Duodenal mucosa (tissue), 2 donors: Measurements from ENCODE around the gene NOXRED1.
A peak's percentile ranks its signal among the peaks of the same experiment; 100 is the strongest.
"Not testable (repeated sequence)": the region's sequence is repeated elsewhere in the genome, so short reads cannot be mapped to it uniquely, and the experiment has no call there.

ENCODE experiments used
- H3K27ac ChIP-seq: one replicate; pipeline ENCODE4 v1.7.0; 2013; ENCODE audit warnings: low read depth, low read length
- H3K27me3 ChIP-seq, 2 donors: one replicate each; pipeline ENCODE4 v1.7.0; 2013; ENCODE audit warnings: low read length in 2 of 2, control low read depth in 1 of 2; ENCODE audit not compliant: insufficient read depth in 2 of 2, control insufficient read depth in 1 of 2
- H3K36me3 ChIP-seq, 2 donors: one replicate each; pipeline ENCODE4 v1.7.0; 2013; ENCODE audit warnings: low read length in 2 of 2, control low read depth in 1 of 2; ENCODE audit not compliant: insufficient read depth in 2 of 2, control insufficient read depth in 1 of 2
- H3K4me1 ChIP-seq, 2 donors: one replicate each; pipeline ENCODE4 v1.7.0; 2013; ENCODE audit warnings: low read length in 2 of 2, control low read depth in 1 of 2; ENCODE audit not compliant: insufficient read depth in 2 of 2, control insufficient read depth in 1 of 2
- H3K4me3 ChIP-seq, 2 donors: one replicate each; pipeline ENCODE4 v1.7.0; 2013; ENCODE audit warnings: low read length in 2 of 2, low read depth in 1 of 2
- H3K9ac ChIP-seq, 2 donors: one replicate each; pipeline ENCODE4 v1.7.0; 2013; ENCODE audit warnings: low read length in 2 of 2, low read depth in 1 of 2
- H3K9me3 ChIP-seq, 2 donors: one replicate each; pipeline ENCODE4 v1.7.0; 2013; ENCODE audit warnings: low read length in 2 of 2, control low read depth in 1 of 2; ENCODE audit not compliant: control insufficient read depth in 1 of 2

Gene NOXRED1

GRCh38 chr14:77415403-77416030, 7.8 kb downstream of the NOXRED1 start:
- H3K9ac ChIP-seq, H3K4me3 ChIP-seq, H3K27ac ChIP-seq, H3K36me3 ChIP-seq, H3K9me3 ChIP-seq, H3K27me3 ChIP-seq, H3K4me1 ChIP-seq: not testable (repeated sequence)

DNA sequence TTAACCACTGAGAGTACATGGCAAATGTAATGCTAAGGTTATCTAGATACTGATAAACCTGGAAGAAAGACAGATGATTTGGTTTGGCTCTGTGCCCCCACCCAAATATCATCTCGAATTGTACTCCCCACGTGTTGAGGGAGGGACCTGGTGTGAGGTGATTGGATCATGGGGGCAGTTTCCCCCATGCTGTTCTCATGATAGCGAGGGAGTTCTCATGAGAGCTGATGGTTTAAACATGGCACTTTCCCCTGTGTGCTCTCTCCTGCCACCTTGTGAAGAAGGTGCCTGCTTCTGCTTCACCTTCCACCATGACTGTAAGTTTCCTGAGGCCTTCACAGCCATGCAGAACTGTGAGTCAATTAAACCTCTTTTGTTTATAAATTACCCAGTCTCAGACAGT, 14.2 kb downstream of the NOXRED1 start:
- Histone ChIP-seq H3K27ac (no peak overlapping the region), H3K4me3 (no peak overlapping the region)

GRCh38 chr14:77407158-77407557, 16.2 kb downstream of the NOXRED1 start:
- H3K4me3 ChIP-seq, result no peak overlapping the region
- H3K27me3 ChIP-seq, result no peaks in the 10 kb centered on the region
- H3K36me3 ChIP-seq, result no peaks in the 10 kb centered on the region
- H3K27ac ChIP-seq, result no peak overlapping the region
- H3K4me1 ChIP-seq, result no peaks in the 10 kb centered on the region
- no peak overlapping the region for H3K9ac ChIP-seq
- no peaks in the 10 kb centered on the region for H3K9me3 ChIP-seq

More for the DNA sequence above, 14.2 kb downstream of the NOXRED1 start:
- Histone ChIP-seq H3K9ac (no peak overlapping the region), H3K36me3 (no peaks in the 10 kb centered on the region), H3K27me3 (no peaks in the 10 kb centered on the region), H3K9me3 (no peaks in the 10 kb centered on the region), H3K4me1 (no peaks in the 10 kb centered on the region)

GRCh38 chr14:77406718-77407117, 16.6 kb downstream of the NOXRED1 start:
- H3K9me3 ChIP-seq, result no peaks in the 10 kb centered on the region
- H3K9ac ChIP-seq, result no peak overlapping the region
- no peaks in the 10 kb centered on the region for H3K27me3 ChIP-seq
- H3K36me3 ChIP-seq, result no peaks in the 10 kb centered on the region
- no peak overlapping the region for H3K27ac ChIP-seq
- no peak overlapping the region for H3K4me3 ChIP-seq
- H3K4me1 ChIP-seq, result no peaks in the 10 kb centered on the region

DNA sequence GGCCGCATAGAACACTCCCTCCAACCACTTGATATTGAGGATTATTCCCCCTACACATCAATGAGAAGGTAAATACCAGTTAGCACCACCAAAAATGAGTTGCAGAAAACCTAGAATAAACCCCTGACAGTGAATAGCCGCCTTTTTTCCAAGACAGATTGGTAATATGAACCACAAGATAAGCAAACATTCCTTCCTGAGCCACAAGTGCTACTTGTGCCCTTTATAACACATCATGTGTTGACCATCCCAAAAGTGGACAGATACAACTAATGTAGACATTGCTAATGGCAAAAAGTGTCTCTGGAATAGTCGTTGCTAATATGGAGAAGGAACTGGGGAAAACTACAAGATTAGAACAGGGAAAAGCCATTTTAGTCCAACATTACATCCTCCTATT, 17.2 kb downstream of the NOXRED1 start:
- no peaks in the 10 kb centered on the region for H3K4me1 ChIP-seq
- H3K36me3 ChIP-seq, result no peaks in the 10 kb centered on the region

GRCh38 chr14:77403768-77404167, 19.6 kb downstream of the NOXRED1 start:
- H3K27me3 ChIP-seq, result no peaks in the 10 kb centered on the region
- no peaks in the 10 kb centered on the region for H3K9me3 ChIP-seq
- H3K4me1 ChIP-seq, result no peaks in the 10 kb centered on the region
- no peak overlapping the region for H3K27ac ChIP-seq
- H3K4me3 ChIP-seq, result no peak overlapping the region
- no peak overlapping the region for H3K9ac ChIP-seq
- H3K36me3 ChIP-seq, result no peaks in the 10 kb centered on the region

More for the DNA sequence above, 17.2 kb downstream of the NOXRED1 start:
- Histone ChIP-seq H3K9ac (no peak overlapping the region), H3K27me3 (no peaks in the 10 kb centered on the region), H3K9me3 (no peaks in the 10 kb centered on the region), H3K27ac (no peak overlapping the region), H3K4me3 (no peak overlapping the region)

- no peak overlapping the region for H3K4me3 ChIP-seq
- no peaks in the 10 kb centered on the region for H3K4me1 ChIP-seq
- H3K9ac ChIP-seq, result no peak overlapping the region
- H3K27me3 ChIP-seq, result no peaks in the 10 kb centered on the region
- no peaks in the 10 kb centered on the region for H3K9me3 ChIP-seq
- no peak overlapping the region for H3K27ac ChIP-seq
- H3K36me3 ChIP-seq, result no peaks in the 10 kb centered on the region
Observed at GRCh38 chr14:77400216-77400615, 23.1 kb downstream of the NOXRED1 start.

GRCh38 chr14:77390188-77390587, 33.1 kb downstream of the NOXRED1 start:
- no peak overlapping the region for H3K4me3 ChIP-seq
- H3K4me1 ChIP-seq, result peaks cover 0 to 3% of the 10 kb centered on the region in 2 donors
- no peak overlapping the region for H3K27ac ChIP-seq
- H3K9me3 ChIP-seq, result no peaks in the 10 kb centered on the region
- no peak overlapping the region for H3K9ac ChIP-seq
- no peaks in the 10 kb centered on the region for H3K27me3 ChIP-seq
- H3K36me3 ChIP-seq, result no peaks in the 10 kb centered on the region

DNA sequence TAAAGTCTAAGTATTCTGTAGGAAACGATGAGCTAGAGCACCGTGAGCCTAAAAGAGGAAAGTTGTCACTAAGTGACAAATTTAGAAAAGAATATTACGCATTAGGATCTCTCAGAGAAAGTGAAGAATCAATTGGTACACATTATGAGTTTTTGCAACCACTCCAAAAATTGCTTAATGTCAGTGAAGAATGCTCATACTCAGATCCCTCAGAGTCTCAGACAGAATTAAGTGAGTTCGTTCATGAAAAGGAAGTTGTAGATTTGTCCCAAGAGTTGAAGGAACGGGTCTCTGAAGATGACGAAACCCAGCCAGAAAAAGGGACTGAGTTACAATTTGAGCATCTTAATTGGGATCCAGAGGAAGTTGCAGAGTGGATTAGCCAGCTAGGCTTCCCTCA, 44.6 kb downstream of the NOXRED1 start:
- Histone ChIP-seq H3K4me1 (peaks cover 11 to 19% of the 10 kb centered on the region in 2 donors), H3K27me3 (no peaks in the 10 kb centered on the region), H3K36me3 (no peaks in the 10 kb centered on the region), H3K9ac (no peak overlapping the region), H3K9me3 (no peaks in the 10 kb centered on the region), H3K27ac (no peak overlapping the region), H3K4me3 (no peak overlapping the region)

GRCh38 chr14:77377502-77377844, 45.9 kb downstream of the NOXRED1 start:
- H3K27me3 ChIP-seq, result no peaks in the 10 kb centered on the region
- H3K9me3 ChIP-seq, result no peaks in the 10 kb centered on the region
- no peak overlapping the region for H3K27ac ChIP-seq
- peaks cover 11 to 20% of the 10 kb centered on the region in 2 donors for H3K4me1 ChIP-seq
- H3K4me3 ChIP-seq, result peak overlapping the region; percentile 92 to 98
- no peaks in the 10 kb centered on the region for H3K36me3 ChIP-seq
- H3K9ac ChIP-seq, result peak overlapping the region in 1 of 2 donors; percentile 80
